HG03159 (cell line): Measurements from ENCODE around the gene HGF.

Source experiments
- ATAC-seq: cut with Tn5 transposase; IDR thresholded peaks from one replicate; pipeline ENCODE4 v1.9.1; 2021; ENCODE audit warnings: mild to moderate bottlenecking, moderate library complexity; ENCODE audit not compliant: unreplicated experiment

The HGF gene

GRCh38 chr7:81776948-81777630 is 7.2 kb upstream of the HGF start:
- no peak for ATAC-seq

- ATAC-seq, result no peak
Measured at GRCh38 chr7:81776161-81776560, 6.3 kb upstream of the HGF start.

GRCh38 chr7:81775560-81775959 is 5.7 kb upstream of the HGF start:
- ATAC-seq, result no peak

- ATAC-seq, result no peak
Measured at GRCh38 chr7:81774551-81774950, 4.7 kb upstream of the HGF start.

GRCh38 chr7:81770728-81771223 is 929 bp upstream of the HGF start:
- ATAC-seq, result no peak

- ATAC-seq, result no peak
Measured at GRCh38 chr7:81768951-81769778, 682 bp downstream of the HGF start.

GRCh38 chr7:81767926-81768325 is 1.9 kb downstream of the HGF start:
- ATAC-seq, result no peak

GRCh38 chr7:81761821-81762220 is 8.0 kb downstream of the HGF start:
- ATAC-seq, result no peak

GRCh38 chr7:81761031-81761430 is 8.8 kb downstream of the HGF start:
- no peak for ATAC-seq

GRCh38 chr7:81754918-81755696 is 14.7 kb downstream of the HGF start:
- no peak for ATAC-seq

- ATAC-seq, result no peak
Measured at GRCh38 chr7:81753392-81753791, 16.5 kb downstream of the HGF start.

GRCh38 chr7:81752318-81752714 is 17.5 kb downstream of the HGF start:
- ATAC-seq, result no peak

GRCh38 chr7:81751619-81752317 is 18.1 kb downstream of the HGF start:
- ATAC-seq, result no peak

- ATAC-seq, result no peak
Measured at GRCh38 chr7:81745637-81746036, 24.2 kb downstream of the HGF start.

GRCh38 chr7:81744389-81744788 is 25.5 kb downstream of the HGF start:
- no peak for ATAC-seq

GRCh38 chr7:81743665-81744064 is 26.2 kb downstream of the HGF start:
- no peak for ATAC-seq

GRCh38 chr7:81743201-81743600 is 26.6 kb downstream of the HGF start:
- no peak for ATAC-seq

- ATAC-seq, result no peak
Measured at GRCh38 chr7:81740403-81740802, 29.4 kb downstream of the HGF start.

GRCh38 chr7:81736091-81736490 is 33.8 kb downstream of the HGF start:
- no peak for ATAC-seq

GRCh38 chr7:81725812-81726127 is 44.1 kb downstream of the HGF start:
- ATAC-seq, result no peak
